Panc1 (cell line): ENCODE measurements around the gene RPP25. TPM values are rescaled to one million over a fixed set of nuclear protein-coding genes. Genes with fewer than 3 reads are reported as not detected.

Experiments used
- ATAC-seq: fragments of 200-7000 bp; cut with Tn5 transposase; 2 replicates; pipeline ENCODE4 v1.9.1; 2020; ENCODE audit warnings: mild to moderate bottlenecking, moderate library complexity
- BruUV-seq: library from RNA; stranded (reverse); fragments of 400-500 nt; replicated peaks from 2 replicates; lab custom pipeline; 2021; lab: Mats Ljungman, UMichigan
- CTCF ChIA-PET: fragments of 300-600 bp; sonication (Branson Sonifier 250); formaldehyde crosslinking; loops from one replicate; lab custom pipeline; 2022; ENCODE audit warnings: antibody characterized with exemption; lab: Charles Lee
- POLR2A ChIA-PET: fragments of 300-600 bp; sonication (Branson Sonifier 250); formaldehyde crosslinking; loops from one replicate; lab custom pipeline; 2022; ENCODE audit warnings: antibody characterized with exemption; lab: Charles Lee
- DNase-seq: peaks from one replicate; pipeline ENCODE4 v3.0.0-alpha.2; 2010; ENCODE audit warnings: low read depth, low spot score
- H3K27ac ChIP-seq: 2 replicates; pipeline ENCODE4 v1.5.1; 2011; ENCODE audit warnings: mild to moderate bottlenecking, low read length, inconsistent platforms
- H3K27me3 ChIP-seq: fragments of 200-500 bp; sonication (Bioruptor generic); 2 replicates; pipeline ENCODE4 v1.6.0; 2014; ENCODE audit warnings: low read length, inconsistent platforms; ENCODE audit not compliant: control insufficient read depth, insufficient read depth
- H3K36me3 ChIP-seq: fragments of 200-500 bp; sonication (Bioruptor generic); 2 replicates; pipeline ENCODE4 v1.5.1; 2014; ENCODE audit warnings: inconsistent platforms, mild to moderate bottlenecking, low read length, moderate library complexity; ENCODE audit not compliant: control insufficient read depth, insufficient read depth
- H3K4me1 ChIP-seq: 2 replicates; pipeline ENCODE4 v1.5.1; 2011; ENCODE audit warnings: inconsistent platforms, mild to moderate bottlenecking, low read length, moderate library complexity; ENCODE audit not compliant: control insufficient read depth, insufficient read depth
- H3K4me3 ChIP-seq, 2 experiments: 2 replicates each; pipeline ENCODE4 v1.5.1; 2011 to 2012; ENCODE audit warnings: low read depth in 2 of 2, low read length in 2 of 2, mild to moderate bottlenecking in 2 of 2, inconsistent platforms in 1 of 2, moderate library complexity in 1 of 2
- H3K9me3 ChIP-seq: fragments of 200-500 bp; sonication (Bioruptor generic); 2 replicates; pipeline ENCODE4 v1.5.1; 2014; ENCODE audit warnings: low read depth, mild to moderate bottlenecking, inconsistent platforms, low read length, moderate library complexity; ENCODE audit not compliant: control insufficient read depth, insufficient read depth
- CTCF ChIP-seq: fragments of 450-650 bp; IDR thresholded peaks from 2 replicates; pipeline ENCODE4 v1.5.1; 2017; ENCODE audit warnings: mild to moderate bottlenecking
- POLR2AphosphoS5 ChIP-seq: IDR thresholded peaks from 2 replicates; pipeline ENCODE4 v1.6.1; 2012; ENCODE audit warnings: mild to moderate bottlenecking, low read depth, low read length, moderate library complexity
- REST ChIP-seq, 2 experiments: IDR thresholded peaks; 2 replicates each; pipeline ENCODE4 v1.6.1; 2011 to 2012; ENCODE audit warnings: low read depth in 2 of 2, control low read depth in 1 of 2, low read length in 1 of 2, mild to moderate bottlenecking in 1 of 2, moderate library complexity in 1 of 2; ENCODE audit not compliant: insufficient read depth in 1 of 2
- SIN3A ChIP-seq: IDR thresholded peaks from 2 replicates; pipeline ENCODE4 v1.6.1; 2012; ENCODE audit warnings: low read depth, mild to moderate bottlenecking, low read length, moderate library complexity, borderline replicate concordance; ENCODE audit not compliant: insufficient read depth
- TCF7L2 ChIP-seq: IDR thresholded peaks from 2 replicates; pipeline ENCODE4 v1.6.1; 2011; ENCODE audit warnings: mild to moderate bottlenecking, low read depth, low read length, inconsistent platforms
- in situ Hi-C: cut with HindIII; loops from 2 replicates; pipeline ENCODE4 v1.10.0; 2016; ENCODE audit warnings: low sequenced_read_pairs, low pct_unique_long_range_greater_than_20kb
- intact Hi-C: fragments of 100-400 bp; cut with micrococcal nuclease; formaldehyde crosslinking; loops from one replicate; pipeline ENCODE4 v1.10.0; 2022; ENCODE audit not compliant: unreplicated experiment
- total RNA-seq: library from RNA; stranded (reverse); gene quantifications from one replicate; pipeline ENCODE4 v1.2.1, GENCODE V29; 2021; ENCODE audit not compliant: unreplicated experiment

Gene RPP25
- total RNA-seq, 1 experiment from 2014 or later = 40.1 TPM

GRCh38 chr15:74960995-74961588 is 4.5 kb upstream of the RPP25 start:
- ChIA-PET CTCF (interaction anchor here (0.7 kb wide), 1 partner anchor 7 kb away, joined by 3 read pairs; no protein-coding TSS in a partner anchor), POLR2A (no interaction called here)
- Histone ChIP-seq H3K9me3 (no peaks in the 10 kb centered on the region), H3K27ac (peak overlapping the region; percentile 2; the same call in 1 of the 2 replicates), H3K27me3 (no peaks in the 10 kb centered on the region), H3K4me1 (peaks cover 28% of the 10 kb centered on the region), H3K4me3 (no peak overlapping the region), H3K36me3 (no peaks in the 10 kb centered on the region)
- in situ Hi-C loops = no loop called here
- TF ChIP-seq POLR2AphosphoS5 = no peak
- TF ChIP-seq CTCF = no peak
- no peak for TF ChIP-seq REST (IDR thresholded peaks at IDR 0.05; ENCODE audit: insufficient read depth in 1 of 2, low read depth in 2 of 2, low read length in 1 of 2)
- TF ChIP-seq TCF7L2 = no peak
- no peak for TF ChIP-seq SIN3A
- DNase-seq (no peak), ATAC-seq (no peak)
- TSS peak; percentile 32 for BruUV-seq
- intact Hi-C loops = no loop called here

GRCh38 chr15:74960286-74960685 is 3.7 kb upstream of the RPP25 start:
- Histone ChIP-seq H3K4me1 (peaks cover 28% of the 10 kb centered on the region), H3K27ac (0 out of 2 replicates have a peak overlapping the region, but pooled peaks have one; percentile 36), H3K27me3 (no peaks in the 10 kb centered on the region), H3K4me3 (no peak overlapping the region), H3K9me3 (no peaks in the 10 kb centered on the region), H3K36me3 (no peaks in the 10 kb centered on the region)
- BruUV-seq = no TSS peak
- CTCF ChIA-PET = interaction anchor here (0.6 to 0.7 kb wide), 2 partner anchors 8 to 243 kb away, joined by 3 read pairs; no protein-coding TSS in a partner anchor
- no peak for TF ChIP-seq TCF7L2
- TF ChIP-seq POLR2AphosphoS5 = no peak
- no peak for TF ChIP-seq CTCF
- TF ChIP-seq REST (IDR thresholded peaks at IDR 0.05; ENCODE audit: insufficient read depth in 1 of 2, low read depth in 2 of 2, low read length in 1 of 2) = no peak
- no peak for TF ChIP-seq SIN3A
- no peak for DNase-seq
- POLR2A ChIA-PET = no interaction called here
- in situ Hi-C loops = no loop called here
- intact Hi-C loops = no loop called here
- ATAC-seq = no peak
